NCI-H774 (cell line): ENCODE data around the gene UNK.

Experiments
- DNase-seq: peaks from one replicate; lab custom pipeline; 2025; lab: John Stamatoyannopoulos, UW

Gene UNK

DNA sequence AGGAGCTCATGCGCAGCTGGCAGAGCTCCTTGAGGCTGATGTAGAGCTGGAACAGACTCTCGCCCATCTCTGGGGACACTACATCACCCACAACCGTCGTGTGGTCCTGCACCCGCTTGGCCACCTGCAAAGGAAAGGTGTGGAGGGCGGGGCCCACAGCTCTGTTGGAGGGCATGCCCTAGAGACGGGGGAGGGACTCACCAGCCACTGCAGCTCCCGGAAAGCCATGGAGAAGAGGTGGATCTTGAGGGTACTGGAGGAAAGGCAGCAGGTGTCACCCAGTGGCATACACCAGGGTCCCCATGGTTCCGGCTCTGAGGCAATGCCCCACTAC lies 51.0 kb downstream of the UNK start:
- no peak for DNase-seq

DNA sequence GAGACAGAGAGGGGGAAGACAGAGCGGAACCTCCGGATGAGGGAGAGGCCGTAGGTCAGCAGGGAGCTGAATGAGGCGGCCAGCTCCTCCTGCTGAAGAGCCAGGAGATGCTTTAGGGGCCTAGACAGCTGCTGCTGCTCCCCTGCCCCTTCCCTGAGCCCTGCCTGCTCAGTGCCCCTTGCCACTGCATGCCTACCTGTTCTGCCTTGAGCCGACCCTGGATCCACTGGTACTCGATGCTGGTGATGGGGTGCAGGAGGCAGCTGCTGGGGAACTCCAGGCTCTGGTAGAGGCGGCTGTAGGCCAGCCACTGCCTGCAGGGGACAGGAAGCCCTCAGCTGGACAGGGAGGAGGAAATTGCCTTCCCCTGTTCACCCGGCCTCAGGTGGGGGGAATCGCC lies 52.0 kb downstream of the UNK start:
- DNase-seq: no peak

DNA sequence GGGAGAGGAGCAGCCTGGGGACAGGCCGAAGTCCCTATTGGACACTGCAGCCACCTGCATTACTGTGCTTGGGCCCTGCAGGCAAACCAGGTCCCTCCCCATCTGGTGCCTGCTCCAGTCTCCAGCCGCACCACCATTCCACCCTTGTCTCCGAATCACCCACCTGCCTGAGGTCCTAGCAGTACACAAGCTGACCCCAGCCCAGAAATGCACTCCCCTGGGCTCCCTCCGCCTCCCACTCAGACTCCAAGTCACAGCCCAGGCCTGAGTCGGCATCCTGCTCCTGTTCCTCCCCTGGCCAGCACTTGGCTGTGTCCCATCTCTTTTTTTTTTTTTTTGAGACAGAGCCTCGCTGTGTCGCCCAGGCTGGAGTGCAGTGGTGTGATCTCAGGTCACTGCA lies 53.3 kb downstream of the UNK start:
- no peak for DNase-seq

DNA sequence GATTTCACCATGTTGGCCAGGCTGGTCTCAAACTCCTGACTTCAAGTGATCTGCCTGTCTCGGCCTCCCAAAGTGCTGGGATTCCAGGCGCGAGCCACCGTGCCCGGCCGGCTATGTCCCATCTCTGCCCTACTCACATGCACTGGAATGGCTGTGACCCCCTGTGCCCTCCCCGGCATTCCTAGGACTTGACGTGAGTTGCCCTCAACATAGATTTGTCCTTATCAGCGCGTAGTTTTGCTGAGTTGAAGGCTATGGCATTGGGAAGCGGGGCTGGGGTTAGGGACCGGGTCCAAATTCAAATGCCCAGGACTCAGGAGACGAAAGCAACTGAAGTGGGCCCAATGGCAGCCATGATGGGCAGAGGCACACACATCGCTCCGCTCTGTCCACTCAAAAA lies 53.8 kb downstream of the UNK start:
- DNase-seq: no peak

DNA sequence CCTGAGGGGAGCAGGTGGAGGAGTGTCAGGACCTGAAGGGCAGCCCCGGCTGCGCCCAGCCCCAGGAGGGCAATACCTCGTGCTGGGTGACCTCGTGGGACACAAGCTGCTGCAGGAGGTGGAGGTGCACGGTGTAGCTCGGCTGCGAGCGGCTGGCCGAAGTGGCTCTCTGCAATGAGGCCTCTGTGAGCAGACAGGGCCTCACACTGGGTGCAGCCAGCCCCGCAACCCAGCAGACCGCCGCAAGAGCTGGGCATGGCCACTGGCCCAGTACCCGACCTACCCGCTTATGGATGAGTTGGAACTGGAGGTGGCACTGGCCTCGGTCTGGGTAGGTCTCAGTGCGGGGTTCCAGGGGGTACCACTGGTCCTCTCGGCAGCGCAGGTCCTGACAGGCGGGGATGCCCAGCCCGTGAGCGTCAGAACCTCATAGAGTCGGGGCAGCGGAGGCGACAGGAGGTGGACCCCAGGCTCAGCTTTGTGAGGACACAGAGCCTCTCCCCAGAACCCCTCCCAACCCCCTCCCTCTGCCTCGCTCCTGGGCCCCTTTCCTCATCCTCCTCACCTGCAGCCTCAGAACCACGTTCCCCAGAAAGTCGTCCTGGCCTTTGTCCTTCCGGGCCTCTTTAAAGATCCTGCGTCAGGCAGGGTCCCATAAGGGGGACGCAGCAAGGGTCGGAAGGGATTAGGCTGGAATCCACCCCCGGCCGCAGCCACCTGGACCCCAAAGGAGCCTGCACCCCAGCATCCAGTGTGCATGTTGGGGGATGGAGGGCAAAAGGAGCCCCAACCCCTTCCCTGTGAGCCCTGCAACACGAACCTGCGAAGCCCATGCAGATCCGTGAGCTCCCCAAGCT lies 55.6 kb downstream of the UNK start:
- DNase-seq: no peak

DNA sequence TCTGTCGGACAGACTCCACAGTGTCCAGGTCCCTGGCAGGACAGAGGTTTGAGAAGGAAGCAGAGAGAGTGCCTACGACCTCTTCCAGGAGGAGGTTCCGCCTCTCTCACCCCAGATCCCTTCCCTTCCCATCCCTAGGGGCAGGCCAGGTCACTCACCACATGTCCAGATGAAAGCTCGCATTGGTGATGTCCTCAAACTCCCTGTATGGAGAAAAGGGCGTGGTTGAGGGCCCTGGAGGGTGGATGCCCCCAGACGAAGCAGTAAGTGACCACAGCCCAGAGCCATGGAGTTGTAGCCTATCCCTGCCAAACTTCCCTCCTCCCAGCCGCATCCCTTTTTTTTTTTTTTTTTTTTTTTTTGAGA lies 56.2 kb downstream of the UNK start:
- no peak for DNase-seq

DNA sequence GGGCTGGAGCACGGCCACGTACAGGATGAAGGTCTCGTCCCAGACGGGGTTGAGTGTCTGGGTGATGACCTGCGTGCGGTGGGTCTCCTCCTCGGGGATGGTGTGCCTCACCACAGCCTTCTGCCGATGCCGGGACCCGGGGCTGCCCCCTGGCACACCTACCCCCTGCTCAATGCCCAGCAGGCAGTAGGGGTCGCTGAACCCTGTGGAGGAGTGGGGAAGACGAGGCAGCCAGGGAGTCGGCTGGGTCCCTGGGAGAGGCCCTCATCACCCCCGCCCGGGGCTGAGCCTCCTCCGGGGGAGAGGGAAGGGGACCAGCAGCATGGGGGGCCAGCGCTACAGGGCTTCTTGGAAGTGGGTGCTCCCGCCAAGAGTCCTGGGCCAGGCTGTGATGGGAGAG lies 57.8 kb downstream of the UNK start:
- no peak for DNase-seq

DNA sequence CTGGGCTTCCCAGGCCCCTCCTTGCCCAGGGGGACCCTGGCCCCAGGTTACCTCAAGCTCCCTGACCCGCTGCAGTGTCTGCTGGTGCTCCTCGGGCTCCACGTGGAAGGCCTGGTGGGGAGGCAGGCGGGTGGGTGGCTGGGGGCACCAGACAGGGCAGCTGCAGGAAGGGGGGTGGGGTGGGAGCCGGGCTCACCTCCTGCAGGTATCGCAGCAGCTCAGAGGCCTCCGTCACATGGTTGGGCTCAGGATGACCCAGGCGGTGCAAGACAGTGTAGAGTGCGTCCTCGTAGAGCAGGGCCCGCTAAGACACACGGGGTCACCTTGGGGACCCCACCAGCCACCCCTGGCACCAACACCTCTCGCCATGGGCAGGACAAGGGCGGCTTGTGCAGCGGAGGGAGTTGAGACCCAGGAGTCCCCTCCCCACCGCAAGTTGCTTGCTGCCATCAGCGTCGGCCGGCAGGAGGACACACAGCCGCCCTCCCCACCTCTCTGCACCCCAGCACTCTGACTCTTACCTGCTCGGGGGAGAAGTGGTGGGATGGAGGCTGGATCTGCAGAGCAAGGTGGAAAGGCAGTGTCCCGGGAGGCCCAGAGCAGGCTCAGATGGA lies 58.5 kb downstream of the UNK start:
- no peak for DNase-seq

DNA sequence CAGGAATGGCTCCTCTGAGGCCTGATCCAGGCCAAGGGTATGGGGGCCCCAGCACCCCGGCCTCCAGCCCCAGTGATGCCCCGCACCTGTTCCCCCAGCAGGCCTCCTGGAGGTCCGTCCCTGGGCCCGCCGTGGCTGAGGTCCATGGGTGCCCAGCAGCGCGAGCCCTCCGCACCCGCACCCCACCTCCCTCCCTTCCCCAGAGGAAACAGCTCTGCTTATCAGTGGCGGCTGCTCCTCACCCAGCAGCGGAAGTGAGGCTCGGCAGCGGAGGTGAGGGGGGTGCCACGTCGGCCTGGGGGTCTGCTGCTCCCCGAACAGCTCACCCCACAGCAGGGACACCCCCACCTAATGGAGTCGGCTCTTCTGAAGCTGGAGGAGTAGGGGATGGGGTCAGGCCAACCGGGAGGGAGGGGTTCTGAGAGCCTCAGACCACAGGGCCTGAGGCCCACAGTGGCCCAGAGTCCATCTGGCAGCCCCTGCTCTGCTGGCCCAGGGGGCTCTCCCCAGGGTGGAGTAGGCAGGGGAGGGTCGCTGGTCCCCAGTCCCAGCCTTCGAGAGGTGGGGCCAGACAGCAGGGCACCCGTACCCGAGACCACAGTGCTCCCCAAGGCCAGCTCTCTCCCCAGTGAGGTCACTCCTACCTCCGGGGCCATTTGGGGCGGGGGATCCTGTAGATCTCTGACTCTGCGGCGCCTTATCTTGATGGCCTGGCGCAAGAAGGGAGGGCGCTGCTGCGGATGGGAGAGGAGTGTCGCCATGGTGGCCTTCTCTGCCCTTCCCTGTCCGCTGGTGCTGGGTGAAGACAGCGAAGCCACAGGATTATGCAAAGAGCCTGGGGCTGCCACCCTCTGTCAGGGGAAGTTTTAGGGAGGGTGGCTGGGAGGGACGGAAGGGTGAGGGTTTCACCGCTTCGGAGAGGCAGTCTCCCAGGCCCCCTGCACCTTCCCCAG lies 59.2 kb downstream of the UNK start, which contains the start of gene UNC13D:
Gene UNC13D, minus strand, starts transcription at position 828 of the 953 bp plus-strand sequence. Its CDS starts 67 bp downstream, at position 761.
- DNase-seq: no peak

DNA sequence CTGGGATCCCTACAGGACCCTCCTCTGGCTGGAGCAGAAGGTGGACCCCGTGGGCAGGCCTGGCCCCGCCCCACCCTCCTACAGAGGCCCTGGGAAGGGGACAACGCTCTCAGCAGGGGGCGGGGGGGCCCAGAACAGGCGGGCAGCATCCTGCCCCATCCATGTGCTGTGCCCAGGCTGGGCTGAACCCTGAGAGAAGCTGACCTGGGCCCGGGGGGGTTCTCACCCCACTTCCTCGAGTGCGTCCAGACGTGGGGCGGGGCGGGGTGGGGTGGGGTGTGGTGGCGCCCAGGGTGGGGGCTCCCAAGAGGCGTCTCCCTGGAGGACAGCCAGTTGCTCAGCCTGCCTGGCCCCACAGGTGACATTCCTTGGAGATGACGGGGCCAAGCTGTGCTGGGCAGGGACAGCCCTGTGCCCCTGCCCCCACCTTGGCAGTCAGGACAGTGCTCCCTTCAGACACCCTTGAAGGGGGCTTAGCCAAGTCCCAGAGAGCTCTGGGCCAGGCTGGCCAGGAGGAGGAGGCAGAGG lies 60.0 kb downstream of the UNK start:
- no peak for DNase-seq

DNA sequence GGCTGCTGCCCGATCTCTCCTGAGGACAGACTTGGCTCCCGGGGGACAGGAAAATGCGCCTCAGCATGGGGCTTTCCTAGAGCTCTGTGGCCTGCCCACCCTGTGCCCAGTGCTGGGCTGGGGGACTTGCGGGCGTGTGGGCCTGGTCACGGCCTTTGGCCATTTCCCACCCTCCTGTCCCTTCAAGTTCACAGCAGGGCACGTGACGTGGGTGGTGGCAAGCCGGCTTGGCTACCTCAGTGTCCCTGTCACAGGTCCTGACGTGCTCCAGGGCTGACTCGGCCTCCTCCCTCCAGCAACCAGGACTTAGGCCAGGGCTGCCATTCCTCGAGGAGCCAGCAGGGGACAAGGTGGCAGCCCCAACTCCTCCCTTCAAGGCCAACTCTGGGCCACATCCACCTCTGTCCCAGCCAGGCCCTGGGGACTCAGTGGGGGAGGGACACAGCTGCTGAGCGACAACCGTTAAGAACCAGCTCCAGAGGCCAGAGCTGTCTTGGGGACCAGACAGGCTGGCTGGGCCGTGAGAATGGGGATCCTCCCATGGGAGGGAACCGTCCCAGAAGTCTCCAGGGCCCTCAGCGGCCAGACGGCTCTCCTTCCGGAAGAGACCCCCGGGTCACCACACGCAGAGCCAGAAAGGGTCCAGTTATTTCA lies 60.6 kb downstream of the UNK start:
- DNase-seq: peak; percentile 16

DNA sequence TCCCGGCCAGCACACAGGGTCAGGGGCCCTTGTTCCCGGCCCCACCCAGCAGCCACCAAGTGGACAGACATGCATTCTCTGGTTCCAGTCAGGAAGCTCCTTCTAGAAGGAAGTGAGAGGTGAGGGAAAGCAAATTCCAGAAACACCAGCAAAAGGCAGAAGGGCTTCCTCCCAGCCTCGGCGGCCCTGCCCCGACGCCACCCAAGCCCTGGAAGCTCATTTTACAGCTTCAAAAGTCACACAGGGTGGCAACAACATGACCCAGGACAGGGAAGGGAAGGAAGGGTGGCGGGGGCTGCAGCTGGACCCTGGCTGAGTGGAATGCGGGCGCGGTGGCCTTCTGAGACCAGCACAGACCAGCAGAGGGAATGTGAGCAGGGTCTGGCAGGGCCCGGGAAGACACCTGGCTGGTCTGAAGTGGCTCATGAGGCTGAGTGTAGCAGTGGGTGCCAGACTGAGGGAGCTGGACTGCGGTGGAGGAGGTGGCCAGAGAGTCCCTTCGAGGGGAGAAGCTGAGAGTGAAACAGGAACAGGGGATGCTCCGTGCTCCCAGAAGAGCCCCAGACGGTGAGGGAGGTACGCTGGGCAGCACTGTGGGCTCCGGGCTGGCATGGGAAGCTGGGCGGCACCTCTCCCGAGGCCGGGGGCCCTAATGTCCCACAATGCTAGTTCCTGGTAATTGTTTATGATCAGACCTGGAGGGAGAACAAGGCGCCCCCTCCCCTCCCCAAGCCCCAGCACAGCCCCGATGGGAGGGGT lies 61.5 kb downstream of the UNK start:
- no peak for DNase-seq

DNA sequence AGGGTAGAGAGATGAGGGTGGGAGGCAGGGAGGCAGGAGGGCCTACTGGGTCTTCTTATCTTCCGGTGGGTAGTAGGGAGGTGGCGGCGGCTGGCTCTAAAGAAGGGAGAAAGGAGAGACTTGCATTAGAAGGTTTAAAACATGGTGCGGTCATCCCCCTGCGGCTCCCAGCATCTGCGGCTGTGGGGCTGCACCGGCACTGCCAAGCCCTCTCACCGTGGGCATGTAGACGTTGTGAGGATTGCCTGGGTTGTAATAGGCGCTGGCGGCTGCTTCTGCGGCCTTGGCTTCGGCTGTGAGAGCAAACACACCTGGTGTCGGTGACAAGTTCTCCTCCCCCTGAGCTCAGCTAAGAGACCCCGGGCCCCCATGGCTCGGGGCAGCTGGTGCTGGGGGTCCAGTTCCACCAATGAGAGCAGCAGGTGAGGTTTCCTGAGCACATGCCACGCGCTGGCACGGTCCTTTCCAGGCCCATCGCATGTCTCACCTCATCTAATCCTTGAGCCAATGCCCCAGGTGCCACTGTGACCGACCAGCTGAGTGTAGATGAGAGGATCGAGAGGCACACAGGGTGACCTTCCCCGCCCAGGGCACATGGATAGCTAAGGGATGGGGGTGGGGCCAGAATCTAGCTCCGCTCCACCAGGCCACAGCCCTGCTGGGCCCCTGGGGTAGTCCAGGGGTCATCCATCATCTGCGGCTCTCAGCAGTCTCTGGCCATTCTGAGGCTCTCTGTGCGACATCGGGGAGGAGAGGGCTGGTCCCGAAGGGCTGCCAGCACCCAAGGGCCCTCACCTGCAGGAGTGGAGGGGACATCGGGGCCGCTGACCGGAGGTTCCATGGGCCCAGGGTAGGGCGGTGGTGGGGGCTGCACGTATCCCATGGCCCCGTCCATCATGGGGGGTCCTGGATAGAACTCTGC lies 62.3 kb downstream of the UNK start:
- DNase-seq: no peak

DNA sequence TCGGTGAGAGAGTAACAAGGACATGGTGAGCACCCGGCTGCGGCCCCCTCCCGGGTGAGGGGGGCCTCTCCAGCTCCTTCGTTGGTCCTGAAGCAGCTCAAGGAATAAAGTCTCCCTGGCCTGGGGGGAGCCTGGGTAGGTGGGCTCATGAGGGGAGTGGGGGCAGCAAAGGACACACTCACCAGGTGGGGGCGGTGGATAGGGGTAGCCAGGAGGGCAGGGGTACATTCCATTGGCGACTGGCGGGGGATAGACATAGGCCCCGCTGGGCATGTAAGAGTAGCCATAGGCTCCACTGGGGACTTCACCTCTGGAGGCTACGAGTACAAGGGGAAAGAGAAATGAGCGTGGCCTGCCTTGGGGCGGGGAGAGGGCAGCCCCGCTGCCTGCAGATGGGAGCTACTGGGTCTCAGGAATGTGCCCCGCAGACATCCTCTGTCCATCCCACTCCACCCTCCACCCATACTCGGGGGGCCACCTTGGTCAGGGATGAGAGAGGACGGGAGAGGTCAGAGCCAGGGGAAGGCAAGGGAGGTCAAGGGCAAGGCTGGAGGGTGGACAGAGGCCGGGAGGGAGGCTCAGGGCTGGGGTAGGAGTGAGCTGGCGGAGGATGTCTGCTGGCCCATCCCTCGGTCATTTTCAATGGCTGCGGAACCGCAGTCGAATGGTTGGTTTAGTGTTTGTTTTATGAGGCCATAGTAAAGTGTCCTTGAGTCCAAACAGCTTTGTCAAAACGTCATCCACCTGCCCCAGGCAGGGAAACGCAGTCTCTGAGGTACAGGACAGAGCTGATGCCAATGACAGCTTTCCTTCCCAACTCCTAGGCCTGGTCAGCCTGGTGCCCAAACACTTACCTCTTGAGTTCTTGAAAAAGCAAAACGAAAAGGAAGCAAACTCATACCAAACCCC lies 63.3 kb downstream of the UNK start:
- DNase-seq: no peak

DNA sequence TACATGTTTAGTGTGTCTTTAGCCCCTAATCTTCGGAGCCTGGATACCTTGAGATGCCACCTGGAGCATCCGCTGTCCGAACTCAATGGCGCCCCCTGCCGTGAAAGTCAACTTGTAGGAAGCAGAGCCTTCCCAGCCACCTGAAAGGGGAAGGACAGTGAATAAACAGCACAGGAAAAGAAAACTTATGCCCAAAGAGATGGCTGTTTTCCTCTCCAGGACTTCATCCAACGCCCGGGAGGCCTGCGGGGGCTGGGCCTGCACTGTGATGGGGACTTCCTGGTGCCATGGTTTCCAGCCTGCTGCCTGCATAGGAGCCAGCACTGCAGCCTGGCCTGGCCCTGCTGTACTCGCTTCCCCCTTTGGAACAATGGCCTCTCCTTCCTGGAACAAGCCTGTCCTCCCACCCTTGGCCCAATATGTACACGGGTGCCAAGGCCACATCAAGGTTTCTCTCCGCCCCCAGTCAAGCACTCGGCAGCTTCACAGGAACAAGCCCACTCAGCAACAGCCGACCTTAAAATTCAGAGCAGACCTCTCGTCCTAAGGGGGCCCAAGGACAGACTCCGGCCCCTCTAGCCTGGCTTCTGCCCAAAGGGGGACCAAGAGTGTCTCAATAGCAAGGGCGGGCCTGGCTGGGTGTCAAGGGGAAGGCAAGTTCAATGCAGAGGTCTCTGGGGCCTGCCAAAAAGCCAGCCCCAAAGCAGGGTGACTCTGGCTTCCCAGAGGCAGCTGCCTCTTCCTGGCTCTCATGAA lies 64.1 kb downstream of the UNK start:
- DNase-seq: peak; percentile 9

DNA sequence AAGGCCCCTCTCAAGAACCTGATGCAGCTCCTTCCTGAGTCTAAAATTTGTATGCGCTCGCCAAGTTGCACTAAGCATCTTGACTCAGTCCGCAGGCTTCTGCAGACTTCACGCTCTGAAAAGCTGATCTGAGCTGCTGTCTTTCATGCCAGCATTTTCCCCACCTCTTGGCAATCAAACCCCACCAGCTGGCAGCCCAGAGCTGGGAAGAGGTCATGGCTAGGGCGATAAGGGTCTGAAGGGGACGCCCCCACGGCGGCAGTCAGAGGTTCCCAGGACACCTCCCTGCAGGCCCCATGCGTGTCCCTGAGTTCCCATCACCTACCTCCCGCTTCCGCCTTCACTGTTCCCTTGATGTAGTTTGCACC lies 64.7 kb downstream of the UNK start:
- DNase-seq: no peak

DNA sequence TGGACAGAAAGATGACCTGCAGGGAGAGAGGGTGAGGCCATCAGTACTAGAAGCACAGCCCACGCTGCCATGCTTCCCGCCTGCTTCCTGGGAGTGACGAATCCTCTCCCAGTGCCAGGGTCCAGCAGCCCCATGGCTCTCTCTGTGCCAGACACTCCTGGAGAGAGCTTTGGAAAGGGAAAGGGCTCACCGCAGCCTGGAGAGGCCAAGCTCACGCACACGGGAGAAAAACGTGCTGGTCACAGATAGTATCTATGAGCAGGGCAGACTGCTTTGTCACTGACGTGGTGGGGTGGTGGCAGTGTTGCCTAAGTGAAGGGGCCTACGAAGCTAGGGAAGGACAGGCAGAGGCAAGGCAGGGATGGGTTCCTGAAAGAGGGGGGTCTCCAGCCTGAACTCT lies 65.1 kb downstream of the UNK start:
- no peak for DNase-seq

DNA sequence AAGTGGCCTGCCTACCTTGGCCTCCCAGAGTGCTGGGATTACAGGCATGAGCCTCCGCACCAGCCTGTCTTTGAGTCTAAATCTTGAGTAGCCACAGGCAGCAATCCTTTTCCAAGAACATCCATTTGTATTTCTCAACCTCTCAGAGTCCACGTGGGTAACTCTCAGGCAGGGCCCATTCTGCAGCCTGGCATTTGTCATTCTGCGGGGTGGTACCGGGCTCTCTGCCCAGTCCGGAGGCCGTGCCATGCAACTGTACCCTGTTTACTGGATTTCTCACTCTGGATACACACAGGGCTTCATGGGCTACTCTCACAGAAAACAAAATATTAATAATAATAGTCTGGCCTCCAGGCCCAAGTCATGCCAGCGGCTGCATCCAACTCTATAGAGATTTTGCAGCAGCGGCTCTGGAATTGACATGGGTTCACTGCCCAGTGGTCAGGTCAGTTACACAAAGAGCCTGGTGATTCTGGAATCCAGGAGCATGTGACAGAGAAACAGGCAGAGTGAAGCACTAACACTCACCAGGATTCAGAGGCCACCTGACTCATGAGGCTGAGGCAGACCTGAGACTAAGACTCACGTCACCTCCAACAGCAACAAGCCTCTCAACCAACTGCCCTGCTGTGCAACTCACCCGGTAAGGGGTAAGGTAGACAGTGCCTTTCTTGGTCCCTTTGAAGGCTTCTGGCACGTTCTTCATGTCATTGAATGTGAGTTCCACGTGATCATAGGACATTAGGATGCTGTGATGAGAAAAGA lies 66.5 kb downstream of the UNK start:
- DNase-seq: no peak
